Sigmoid colon (tissue), 4 donors: ENCODE data around the gene PRKD2.

Experiments
- POLR2A ChIP-seq, 2 donors: fragments of 450-650 bp; IDR thresholded peaks; one replicate each; pipeline ENCODE4 v1.6.1; 2016; ENCODE audit warnings: antibody characterized with exemption in 2 of 2, mild to moderate bottlenecking in 2 of 2, moderate library complexity in 2 of 2
- POLR2AphosphoS5 ChIP-seq, 4 donors: sonication (generic); formaldehyde crosslinking; IDR thresholded peaks; one replicate each; pipeline ENCODE4 v1.6.1; 2017; ENCODE audit warnings: antibody characterized with exemption in 4 of 4
- TF ChIP-seq, protein P1 (sequence below), 4 experiments: fragments of 450-650 bp in 3 of 4; fragments of 200-600 bp in 1 of 4; IDR thresholded peaks; one replicate each; pipeline ENCODE4 v1.5.1; 2016 to 2019; ENCODE audit warnings: antibody characterized with exemption in 4 of 4, mild to moderate bottlenecking in 3 of 4, moderate library complexity in 2 of 4

DNA sequence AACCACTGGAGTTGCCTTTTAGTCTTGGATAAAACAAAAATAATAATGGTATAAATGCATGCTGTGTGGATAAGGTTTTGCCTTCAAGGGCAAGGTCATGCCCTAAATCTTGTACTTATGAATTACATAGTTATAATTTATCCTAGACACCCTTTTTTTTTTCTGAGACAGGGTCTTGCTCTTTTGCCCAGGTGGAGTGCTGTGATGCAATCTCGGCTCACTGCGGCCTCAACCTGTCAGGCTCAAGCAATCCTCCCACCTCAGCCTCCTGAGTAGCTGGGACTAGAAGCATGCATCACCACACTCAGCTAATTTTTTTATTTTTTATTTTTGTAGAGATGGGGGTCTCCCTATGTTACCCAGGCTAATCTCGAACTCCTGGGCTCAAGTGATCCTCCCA, 48.3 kb downstream of the PRKD2 start:
- TF ChIP-seq, protein P1, sequence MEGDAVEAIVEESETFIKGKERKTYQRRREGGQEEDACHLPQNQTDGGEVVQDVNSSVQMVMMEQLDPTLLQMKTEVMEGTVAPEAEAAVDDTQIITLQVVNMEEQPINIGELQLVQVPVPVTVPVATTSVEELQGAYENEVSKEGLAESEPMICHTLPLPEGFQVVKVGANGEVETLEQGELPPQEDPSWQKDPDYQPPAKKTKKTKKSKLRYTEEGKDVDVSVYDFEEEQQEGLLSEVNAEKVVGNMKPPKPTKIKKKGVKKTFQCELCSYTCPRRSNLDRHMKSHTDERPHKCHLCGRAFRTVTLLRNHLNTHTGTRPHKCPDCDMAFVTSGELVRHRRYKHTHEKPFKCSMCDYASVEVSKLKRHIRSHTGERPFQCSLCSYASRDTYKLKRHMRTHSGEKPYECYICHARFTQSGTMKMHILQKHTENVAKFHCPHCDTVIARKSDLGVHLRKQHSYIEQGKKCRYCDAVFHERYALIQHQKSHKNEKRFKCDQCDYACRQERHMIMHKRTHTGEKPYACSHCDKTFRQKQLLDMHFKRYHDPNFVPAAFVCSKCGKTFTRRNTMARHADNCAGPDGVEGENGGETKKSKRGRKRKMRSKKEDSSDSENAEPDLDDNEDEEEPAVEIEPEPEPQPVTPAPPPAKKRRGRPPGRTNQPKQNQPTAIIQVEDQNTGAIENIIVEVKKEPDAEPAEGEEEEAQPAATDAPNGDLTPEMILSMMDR (IDR thresholded peaks at IDR 0.05), result no peak
- TF ChIP-seq POLR2A (IDR thresholded peaks at IDR 0.05) (no peak), POLR2AphosphoS5 (IDR thresholded peaks at IDR 0.05) (no peak)
